WTC11 (cell line): ENCODE measurements around the gene HVCN1. TPM values are rescaled to one million over a fixed set of nuclear protein-coding genes. Genes with fewer than 3 reads are reported as not detected.

Source experiments
- ATAC-seq: fragments of 200-7000 bp; cut with Tn5 transposase; 2 replicates; pipeline ENCODE4 v1.10.0; 2021; ENCODE audit warnings: mild to moderate bottlenecking, moderate library complexity
- CTCF ChIA-PET: fragments of 300-600 bp; sonication (Branson Sonifier 250); formaldehyde crosslinking; loops from one replicate; lab custom pipeline; 2021; ENCODE audit warnings: antibody characterized with exemption; lab: Charles Lee
- POLR2A ChIA-PET: fragments of 350-600 bp; sonication (Branson Sonifier 250); formaldehyde crosslinking; loops from one replicate; lab custom pipeline; 2021; ENCODE audit warnings: antibody characterized with exemption; lab: Charles Lee
- DNase-seq: peaks from one replicate; pipeline ENCODE4 v3.0.0; 2021; ENCODE audit warnings: low spot score
- H3K27ac Mint-ChIP-seq: 2 replicates; pipeline ENCODE4 v1.8.0; 2021; ENCODE audit warnings: mixed read lengths
- H3K27me3 Mint-ChIP-seq: 2 replicates; pipeline ENCODE4 v1.8.0; 2021; ENCODE audit warnings: low read depth, mild to moderate bottlenecking, moderate library complexity, mixed read lengths
- H3K36me3 Mint-ChIP-seq: 2 replicates; pipeline ENCODE4 v1.8.0; 2021; ENCODE audit warnings: mixed read lengths
- H3K4me1 Mint-ChIP-seq: 2 replicates; pipeline ENCODE4 v1.8.0; 2022; ENCODE audit warnings: mixed read lengths
- H3K4me3 Mint-ChIP-seq: 2 replicates; pipeline ENCODE4 v1.8.0; 2021; ENCODE audit warnings: mild to moderate bottlenecking, moderate library complexity, mixed read lengths
- H3K9me3 Mint-ChIP-seq: 2 replicates; pipeline ENCODE4 v1.8.0; 2021; ENCODE audit warnings: mixed read lengths
- ATF1 ChIP-seq: sonication (generic); formaldehyde crosslinking; IDR thresholded peaks from 2 replicates; pipeline ENCODE4 v1.8.1; 2023; ENCODE audit warnings: mild to moderate bottlenecking, moderate library complexity, missing genetic modification reagents
- ATF2 ChIP-seq: sonication (generic); formaldehyde crosslinking; IDR thresholded peaks from 2 replicates; pipeline ENCODE4 v1.8.1; 2022; ENCODE audit warnings: low read depth, missing genetic modification reagents, borderline replicate concordance
- E2F5 ChIP-seq: sonication (generic); formaldehyde crosslinking; IDR thresholded peaks from 2 replicates; pipeline ENCODE4 v1.8.1; 2022; ENCODE audit warnings: mild to moderate bottlenecking, moderate library complexity, missing genetic modification reagents
- ETV6 ChIP-seq: sonication (generic); formaldehyde crosslinking; IDR thresholded peaks from 2 replicates; pipeline ENCODE4 v1.8.1; 2022; ENCODE audit warnings: mild to moderate bottlenecking, missing genetic modification reagents
- FOXJ3 ChIP-seq: sonication (generic); formaldehyde crosslinking; IDR thresholded peaks from 2 replicates; pipeline ENCODE4 v1.9.0; 2021; ENCODE audit warnings: missing genetic modification reagents, mild to moderate bottlenecking, borderline replicate concordance
- FOXK1 ChIP-seq: sonication (generic); formaldehyde crosslinking; IDR thresholded peaks from 2 replicates; pipeline ENCODE4 v1.8.0; 2022; ENCODE audit warnings: mild to moderate bottlenecking, moderate library complexity, missing genetic modification reagents
- KAT7 ChIP-seq: sonication (generic); formaldehyde crosslinking; IDR thresholded peaks from 2 replicates; pipeline ENCODE4 v1.8.1; 2023; ENCODE audit warnings: missing genetic modification reagents, mild to moderate bottlenecking, borderline replicate concordance
- MAX ChIP-seq: sonication (generic); formaldehyde crosslinking; IDR thresholded peaks from 2 replicates; pipeline ENCODE4 v1.8.0; 2022; ENCODE audit warnings: mild to moderate bottlenecking, missing genetic modification reagents
- MYBL2 ChIP-seq: sonication (generic); formaldehyde crosslinking; IDR thresholded peaks from 2 replicates; pipeline ENCODE4 v1.8.1; 2023; ENCODE audit warnings: mild to moderate bottlenecking, moderate library complexity, missing genetic modification reagents
- NFYB ChIP-seq: sonication (generic); formaldehyde crosslinking; conservative IDR thresholded peaks from 2 replicates; pipeline ENCODE4 v1.8.0; 2022; ENCODE audit warnings: low read depth, missing genetic modification reagents
- PRDM15 ChIP-seq: sonication (generic); formaldehyde crosslinking; IDR thresholded peaks from 2 replicates; pipeline ENCODE4 v1.8.0; 2022; ENCODE audit warnings: missing genetic modification reagents
- SMAD4 ChIP-seq: sonication (generic); formaldehyde crosslinking; IDR thresholded peaks from 2 replicates; pipeline ENCODE4 v1.8.0; 2022; ENCODE audit warnings: mild to moderate bottlenecking, missing genetic modification reagents
- ZMAT4 ChIP-seq: fragments of 250-450 bp; sonication (Bioruptor Pico); IDR thresholded peaks from 2 replicates; pipeline ENCODE4 v1.9.0; 2021; ENCODE audit warnings: mild to moderate bottlenecking
- ZNF121 ChIP-seq: sonication (generic); formaldehyde crosslinking; IDR thresholded peaks from 2 replicates; pipeline ENCODE4 v1.8.0; 2023; ENCODE audit warnings: missing genetic modification reagents
- ZNF219 ChIP-seq: sonication (generic); formaldehyde crosslinking; IDR thresholded peaks from 2 replicates; pipeline ENCODE4 v1.8.0; 2023; ENCODE audit warnings: missing genetic modification reagents, mild to moderate bottlenecking, borderline replicate concordance
- ZNF263 ChIP-seq: sonication (generic); formaldehyde crosslinking; IDR thresholded peaks from 2 replicates; pipeline ENCODE4 v1.8.1; 2022; ENCODE audit warnings: low read depth, mild to moderate bottlenecking, moderate library complexity, missing genetic modification reagents
- ZNF396 ChIP-seq: fragments of 250-450 bp; sonication (Bioruptor Pico); IDR thresholded peaks from 2 replicates; pipeline ENCODE4 v1.8.0; 2021; ENCODE audit warnings: mild to moderate bottlenecking, moderate library complexity, borderline replicate concordance
- ZNF423 ChIP-seq: fragments of 250-450 bp; sonication (Bioruptor Pico); IDR thresholded peaks from 2 replicates; pipeline ENCODE4 v2.1.2; 2022; ENCODE audit warnings: mild to moderate bottlenecking, moderate library complexity
- total RNA-seq: library from RNA; stranded (reverse); gene quantifications from 3 replicates; pipeline ENCODE4 v1.2.3, GENCODE V29; 2021
- TF ChIP-seq, protein P1 (sequence below): fragments of 200-600 bp; IDR thresholded peaks from 2 replicates; pipeline ENCODE4 v1.8.0; 2022; ENCODE audit warnings: antibody characterized with exemption
- TF ChIP-seq, protein P2 (sequence below): sonication (generic); formaldehyde crosslinking; IDR thresholded peaks from 2 replicates; pipeline ENCODE4 v1.8.1; 2023; ENCODE audit warnings: mild to moderate bottlenecking, missing genetic modification reagents, moderate library complexity
- TF ChIP-seq, protein P3 (sequence below): fragments of 250-450 bp; sonication (Bioruptor Pico); IDR thresholded peaks from 2 replicates; pipeline ENCODE4 v1.9.0; 2021; ENCODE audit warnings: mild to moderate bottlenecking

Gene HVCN1
- total RNA-seq, 1 experiment from 2014 or later, result 5.7 TPM

DNA sequence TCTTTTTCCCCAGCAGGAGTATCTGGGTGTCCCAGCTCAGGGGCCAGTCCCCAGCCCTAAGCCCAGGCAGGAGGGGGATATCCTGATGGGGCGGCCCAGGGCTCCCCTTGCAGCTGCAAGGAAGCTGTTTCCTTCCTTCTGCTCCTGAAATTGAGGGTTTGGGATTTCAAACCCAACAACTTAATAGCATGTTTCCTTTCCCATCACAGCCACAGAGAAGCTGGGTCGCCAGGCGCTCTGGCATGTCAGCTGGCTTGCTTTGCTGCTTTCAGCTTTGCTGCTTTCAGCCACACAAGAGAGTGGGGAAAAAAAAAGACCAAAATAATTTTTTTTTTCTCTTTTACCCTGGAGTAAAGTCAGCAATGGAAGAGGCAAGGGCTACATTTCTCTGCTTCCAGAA, 30.0 kb downstream of the HVCN1 start:
- no peak overlapping the region for H3K27ac Mint-ChIP-seq
- H3K4me1 Mint-ChIP-seq, result peaks cover 10% of the 10 kb centered on the region
- H3K36me3 Mint-ChIP-seq, result no peaks in the 10 kb centered on the region; the same call in 1 of the 2 replicates
- no peak for TF ChIP-seq FOXK1 (CRISPR knock-in tag)
- TF ChIP-seq E2F5 (CRISPR knock-in tag), result no peak
- TF ChIP-seq FOXJ3 (CRISPR knock-in tag), result no peak
- POLR2A ChIA-PET, result no interaction called here
- DNase-seq (no peak), ATAC-seq (no peak)
- H3K9me3 Mint-ChIP-seq, result no peaks in the 10 kb centered on the region
- no peak overlapping the region for H3K4me3 Mint-ChIP-seq
- CTCF ChIA-PET, result no interaction called here
- no peaks in the 10 kb centered on the region for H3K27me3 Mint-ChIP-seq

GRCh38 chr12:110658242-110658641, 30.7 kb downstream of the HVCN1 start:
- Mint-ChIP-seq H3K27me3 (no peaks in the 10 kb centered on the region), H3K4me3 (no peak overlapping the region), H3K4me1 (peaks cover 13% of the 10 kb centered on the region), H3K9me3 (no peaks in the 10 kb centered on the region), H3K27ac (no peak overlapping the region), H3K36me3 (no peaks in the 10 kb centered on the region; the same call in 1 of the 2 replicates)
- ChIA-PET CTCF (no interaction called here), POLR2A (interaction anchor here (0.7 kb wide), 1 partner anchor 12 kb away, joined by 3 read pairs; no protein-coding TSS in a partner anchor)
- DNase-seq (no peak), ATAC-seq (no peak)
- TF ChIP-seq, protein P1, sequence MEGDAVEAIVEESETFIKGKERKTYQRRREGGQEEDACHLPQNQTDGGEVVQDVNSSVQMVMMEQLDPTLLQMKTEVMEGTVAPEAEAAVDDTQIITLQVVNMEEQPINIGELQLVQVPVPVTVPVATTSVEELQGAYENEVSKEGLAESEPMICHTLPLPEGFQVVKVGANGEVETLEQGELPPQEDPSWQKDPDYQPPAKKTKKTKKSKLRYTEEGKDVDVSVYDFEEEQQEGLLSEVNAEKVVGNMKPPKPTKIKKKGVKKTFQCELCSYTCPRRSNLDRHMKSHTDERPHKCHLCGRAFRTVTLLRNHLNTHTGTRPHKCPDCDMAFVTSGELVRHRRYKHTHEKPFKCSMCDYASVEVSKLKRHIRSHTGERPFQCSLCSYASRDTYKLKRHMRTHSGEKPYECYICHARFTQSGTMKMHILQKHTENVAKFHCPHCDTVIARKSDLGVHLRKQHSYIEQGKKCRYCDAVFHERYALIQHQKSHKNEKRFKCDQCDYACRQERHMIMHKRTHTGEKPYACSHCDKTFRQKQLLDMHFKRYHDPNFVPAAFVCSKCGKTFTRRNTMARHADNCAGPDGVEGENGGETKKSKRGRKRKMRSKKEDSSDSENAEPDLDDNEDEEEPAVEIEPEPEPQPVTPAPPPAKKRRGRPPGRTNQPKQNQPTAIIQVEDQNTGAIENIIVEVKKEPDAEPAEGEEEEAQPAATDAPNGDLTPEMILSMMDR, result no peak
- TF ChIP-seq, protein P2, sequence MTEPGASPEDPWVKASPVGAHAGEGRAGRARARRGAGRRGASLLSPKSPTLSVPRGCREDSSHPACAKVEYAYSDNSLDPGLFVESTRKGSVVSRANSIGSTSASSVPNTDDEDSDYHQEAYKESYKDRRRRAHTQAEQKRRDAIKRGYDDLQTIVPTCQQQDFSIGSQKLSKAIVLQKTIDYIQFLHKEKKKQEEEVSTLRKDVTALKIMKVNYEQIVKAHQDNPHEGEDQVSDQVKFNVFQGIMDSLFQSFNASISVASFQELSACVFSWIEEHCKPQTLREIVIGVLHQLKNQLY (CRISPR knock-in tag), result no peak
- TF ChIP-seq, protein P3, sequence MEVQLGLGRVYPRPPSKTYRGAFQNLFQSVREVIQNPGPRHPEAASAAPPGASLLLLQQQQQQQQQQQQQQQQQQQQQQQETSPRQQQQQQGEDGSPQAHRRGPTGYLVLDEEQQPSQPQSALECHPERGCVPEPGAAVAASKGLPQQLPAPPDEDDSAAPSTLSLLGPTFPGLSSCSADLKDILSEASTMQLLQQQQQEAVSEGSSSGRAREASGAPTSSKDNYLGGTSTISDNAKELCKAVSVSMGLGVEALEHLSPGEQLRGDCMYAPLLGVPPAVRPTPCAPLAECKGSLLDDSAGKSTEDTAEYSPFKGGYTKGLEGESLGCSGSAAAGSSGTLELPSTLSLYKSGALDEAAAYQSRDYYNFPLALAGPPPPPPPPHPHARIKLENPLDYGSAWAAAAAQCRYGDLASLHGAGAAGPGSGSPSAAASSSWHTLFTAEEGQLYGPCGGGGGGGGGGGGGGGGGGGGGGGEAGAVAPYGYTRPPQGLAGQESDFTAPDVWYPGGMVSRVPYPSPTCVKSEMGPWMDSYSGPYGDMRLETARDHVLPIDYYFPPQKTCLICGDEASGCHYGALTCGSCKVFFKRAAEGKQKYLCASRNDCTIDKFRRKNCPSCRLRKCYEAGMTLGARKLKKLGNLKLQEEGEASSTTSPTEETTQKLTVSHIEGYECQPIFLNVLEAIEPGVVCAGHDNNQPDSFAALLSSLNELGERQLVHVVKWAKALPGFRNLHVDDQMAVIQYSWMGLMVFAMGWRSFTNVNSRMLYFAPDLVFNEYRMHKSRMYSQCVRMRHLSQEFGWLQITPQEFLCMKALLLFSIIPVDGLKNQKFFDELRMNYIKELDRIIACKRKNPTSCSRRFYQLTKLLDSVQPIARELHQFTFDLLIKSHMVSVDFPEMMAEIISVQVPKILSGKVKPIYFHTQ, result no peak
- TF ChIP-seq ZNF263 (CRISPR knock-in tag) (no peak), SMAD4 (CRISPR knock-in tag) (no peak), ATF2 (CRISPR knock-in tag) (no peak), MYBL2 (CRISPR knock-in tag) (no peak), NFYB (CRISPR knock-in tag) (no peak), ZNF423 (CRISPR knock-in tag) (no peak), ZMAT4 (CRISPR knock-in tag) (no peak), ETV6 (CRISPR knock-in tag) (no peak), PRDM15 (CRISPR knock-in tag) (no peak), MAX (CRISPR knock-in tag) (no peak), ZNF396 (CRISPR knock-in tag) (no peak), KAT7 (CRISPR knock-in tag) (no peak), ZNF219 (CRISPR knock-in tag) (no peak), ATF1 (CRISPR knock-in tag) (no peak), ZNF121 (no peak)
